HG03108 (cell line): ENCODE data around the gene GDPGP1.
"Not testable (repeated sequence)": the region's sequence is repeated elsewhere in the genome, so short reads cannot be mapped to it uniquely, and the experiment has no call there.

Experiments used
- ATAC-seq: cut with Tn5 transposase; IDR thresholded peaks from one replicate; pipeline ENCODE4 v1.9.1; 2021; ENCODE audit warnings: moderate library complexity; ENCODE audit not compliant: unreplicated experiment

GDPGP1 gene

DNA sequence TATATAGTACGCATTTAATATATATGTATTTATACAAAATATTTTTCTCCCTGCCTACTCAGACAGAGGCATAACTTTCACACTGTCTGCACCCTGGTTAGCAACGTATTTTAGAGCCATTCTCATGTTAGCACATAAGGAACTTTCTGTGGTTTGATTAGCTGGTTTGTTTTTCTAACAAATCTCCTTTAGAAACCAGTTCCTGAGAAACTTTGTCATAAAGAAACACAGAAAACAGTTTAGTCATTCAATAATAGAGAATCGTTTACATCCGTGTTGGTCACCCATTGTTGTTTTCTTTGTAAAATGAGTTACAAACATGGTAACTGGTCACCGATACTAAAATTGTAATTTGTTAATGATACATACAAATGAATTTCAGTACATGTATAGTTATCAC, 25.5 kb downstream of the GDPGP1 start:
- ATAC-seq, result peak; percentile 69

- ATAC-seq, result not testable (repeated sequence)
Observed at GRCh38 chr15:90260731-90261130, 26.7 kb downstream of the GDPGP1 start.

- ATAC-seq, result no peak
Observed at GRCh38 chr15:90261811-90262210, 27.8 kb downstream of the GDPGP1 start.

DNA sequence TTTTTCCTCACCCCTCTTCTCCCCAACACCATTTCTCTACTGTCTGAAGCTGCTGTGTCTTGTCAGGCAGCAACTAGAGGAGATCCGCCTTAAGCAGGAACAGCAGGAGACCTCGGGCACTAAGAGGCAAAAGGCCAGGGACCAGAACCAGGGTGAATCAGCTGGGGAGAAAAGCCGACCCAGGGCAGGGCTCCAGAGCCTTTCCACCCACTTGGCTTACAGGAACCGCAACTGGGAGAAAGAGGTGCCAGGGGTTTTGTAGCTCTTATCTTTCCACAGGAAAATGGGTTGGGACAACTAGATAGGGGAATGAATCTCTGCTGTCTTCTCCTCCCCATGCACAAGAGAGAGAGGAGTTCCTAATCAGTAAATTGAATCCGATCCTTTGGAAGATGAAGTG, 28.4 kb downstream of the GDPGP1 start:
- ATAC-seq, result no peak

GRCh38 chr15:90264671-90265070, 30.7 kb downstream of the GDPGP1 start:
- no peak for ATAC-seq

- peak; percentile 92 for ATAC-seq
Observed at GRCh38 chr15:90265271-90266060, 31.5 kb downstream of the GDPGP1 start, which contains the start of gene NGRN. Gene NGRN, plus strand, starts transcription at chr15:90265672. Its CDS starts 41 bp downstream, at chr15:90265713.

- ATAC-seq, result peak; percentile 2
Observed at GRCh38 chr15:90266061-90266431, 32.0 kb downstream of the GDPGP1 start.

DNA sequence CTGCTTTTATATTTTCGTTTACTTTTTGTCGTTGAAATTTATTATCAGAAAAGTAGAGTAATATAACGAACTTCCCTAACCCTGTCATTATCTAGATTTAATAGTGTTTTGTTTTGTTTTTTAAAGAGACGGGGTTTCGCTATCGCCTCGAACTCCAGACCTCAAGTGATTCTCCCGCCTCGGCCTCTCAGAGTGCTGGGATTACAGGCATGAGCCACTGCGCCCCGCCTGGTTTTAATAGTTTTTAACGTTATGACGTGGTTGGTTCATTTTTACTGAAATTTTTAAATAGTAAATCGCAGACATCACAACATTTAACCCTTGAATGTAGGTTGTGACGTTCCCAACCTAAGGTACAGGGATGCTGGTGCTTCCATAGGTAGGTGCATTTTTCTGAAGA, 32.5 kb downstream of the GDPGP1 start:
- ATAC-seq, result no peak

DNA sequence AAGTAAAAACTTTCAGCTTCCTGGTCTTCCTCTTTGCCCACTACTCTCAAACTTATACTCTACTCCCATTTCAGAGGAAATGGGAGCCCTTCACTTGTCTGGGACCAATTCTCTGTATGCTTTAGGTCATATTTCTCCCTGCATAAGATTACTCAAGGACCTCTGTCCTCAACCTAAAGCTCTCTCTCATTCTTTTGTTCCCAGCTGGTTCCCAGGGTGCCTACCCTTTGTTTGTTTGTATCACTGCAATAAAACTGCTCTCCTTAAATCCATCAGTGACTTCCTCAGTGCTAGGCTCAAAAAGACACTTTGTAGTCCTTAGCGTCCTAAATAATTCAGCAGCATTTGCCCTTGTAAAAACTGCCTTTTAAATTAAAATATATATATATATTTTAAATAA, 34.4 kb downstream of the GDPGP1 start:
- no peak for ATAC-seq

DNA sequence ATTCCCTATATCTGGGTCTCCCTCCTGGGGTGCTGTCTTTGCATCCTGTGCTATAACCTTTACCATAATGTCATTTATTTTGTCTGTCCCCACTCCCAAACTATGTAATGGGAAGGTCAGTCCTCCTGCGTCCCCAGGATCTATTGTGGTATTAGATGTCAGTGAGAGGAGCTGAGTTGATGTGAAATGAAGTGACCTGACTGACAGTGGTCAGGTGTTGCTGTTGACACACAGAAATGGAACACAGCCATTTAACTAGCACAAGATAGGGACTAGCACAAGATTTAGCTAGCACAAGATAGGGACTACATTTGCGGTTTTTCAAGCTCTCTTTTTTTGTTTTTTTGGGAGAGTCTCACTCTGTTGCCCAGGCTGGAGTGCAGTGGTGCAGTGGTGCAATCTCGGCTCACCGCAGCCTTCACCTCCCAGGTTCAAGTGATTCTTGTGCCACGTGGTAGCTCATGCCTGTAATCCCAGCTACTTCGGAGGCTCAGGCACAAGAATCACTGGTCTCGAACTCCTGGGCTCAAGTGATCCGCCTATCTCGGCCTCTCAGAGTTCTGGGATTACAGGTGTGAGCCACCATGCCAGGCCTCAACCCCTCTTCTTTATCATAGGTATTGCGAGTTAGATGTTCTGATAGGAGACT, 36.6 kb downstream of the GDPGP1 start:
- ATAC-seq, result no peak

DNA sequence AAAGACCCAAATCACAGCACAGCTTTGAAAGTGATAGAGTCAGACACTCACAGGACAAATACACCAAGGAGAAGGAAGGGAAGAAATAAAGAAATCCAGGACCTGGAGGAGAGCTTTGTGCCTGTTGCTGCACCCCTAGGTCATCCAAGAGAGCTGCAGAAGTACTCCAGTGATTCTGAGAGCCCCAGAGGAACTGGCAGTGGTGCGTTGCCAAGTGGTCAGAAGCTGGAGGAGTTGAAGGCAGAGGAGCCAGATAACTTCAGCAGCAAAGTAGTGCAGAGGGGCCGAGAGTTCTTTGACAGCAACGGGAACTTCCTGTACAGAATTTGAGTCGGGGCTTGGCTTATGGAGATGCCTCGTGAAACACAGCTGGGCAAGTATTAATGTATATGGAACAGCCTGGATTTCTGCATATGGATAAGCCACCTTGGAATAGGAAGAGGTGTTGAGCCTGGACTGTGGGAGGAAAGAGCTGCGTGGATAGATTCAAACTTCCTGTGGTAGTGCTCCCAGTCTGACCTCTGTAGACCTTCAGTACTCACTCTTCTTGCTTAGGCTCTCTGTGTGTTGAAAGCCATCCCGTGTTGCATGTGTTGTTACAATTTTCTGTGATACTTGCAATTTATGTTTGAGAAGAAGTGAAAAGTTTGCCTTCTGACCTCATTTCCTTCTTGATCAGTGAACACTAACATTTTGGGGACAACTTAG, 37.6 kb downstream of the GDPGP1 start:
- no peak for ATAC-seq

DNA sequence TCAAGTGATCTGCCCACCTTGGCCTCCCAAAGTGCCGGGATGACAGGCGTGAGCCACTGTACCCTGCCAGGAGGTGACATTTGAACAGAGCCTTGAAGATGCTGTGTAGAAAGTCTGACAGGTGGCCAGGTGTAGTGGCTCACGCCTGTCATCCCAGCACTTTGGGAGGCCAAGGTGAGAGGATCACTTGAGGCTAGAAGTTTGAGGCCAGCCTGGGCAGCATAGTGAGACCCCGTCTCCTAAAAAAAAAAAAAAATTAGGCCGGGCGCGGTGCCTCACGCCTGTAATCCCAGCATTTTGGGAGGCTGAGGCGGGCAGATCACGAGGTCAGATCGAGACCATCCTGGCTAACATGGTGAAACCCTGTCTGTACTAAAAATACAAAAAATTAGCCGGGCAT, 44.5 kb downstream of the GDPGP1 start:
- not testable (repeated sequence) for ATAC-seq

DNA sequence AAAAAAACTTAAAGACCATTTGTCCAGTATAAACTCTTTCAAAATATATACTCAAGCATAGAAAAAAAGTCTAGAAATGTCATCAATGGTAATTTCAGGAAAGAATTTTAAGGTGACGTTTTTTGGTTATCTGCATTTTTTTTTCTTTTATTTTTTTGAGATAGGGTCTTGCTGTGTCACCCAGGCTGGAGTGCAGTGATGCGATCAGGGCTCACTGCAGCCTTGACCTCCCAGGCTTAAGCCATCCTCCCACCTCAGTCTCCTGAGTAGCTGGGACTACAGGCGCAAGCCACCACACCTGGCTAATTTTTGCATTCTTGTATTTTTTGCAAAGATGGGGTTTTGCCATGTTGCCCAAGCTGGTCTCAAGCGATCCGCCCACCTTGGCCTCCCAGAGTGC, 46.7 kb downstream of the GDPGP1 start:
- ATAC-seq, result not testable (repeated sequence)

DNA sequence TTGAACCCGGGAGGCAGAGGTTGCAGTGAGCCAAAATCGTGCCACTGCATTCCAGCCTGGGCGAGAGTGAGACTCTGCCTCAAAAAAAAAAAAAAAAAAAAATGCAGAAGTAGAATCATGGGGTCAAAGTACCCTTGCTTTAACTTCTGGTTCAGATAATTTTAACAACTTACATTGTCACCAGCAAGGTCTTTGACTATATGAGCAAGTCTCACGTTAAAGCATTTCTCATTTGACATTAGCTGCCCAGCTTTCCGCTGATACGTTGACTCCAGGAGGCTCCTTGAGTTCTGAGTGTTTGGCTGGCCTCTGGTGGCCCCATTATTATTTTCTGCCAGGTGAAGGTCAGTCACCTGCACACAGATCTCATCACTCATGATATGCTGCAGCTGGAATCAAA, 47.6 kb downstream of the GDPGP1 start:
- not testable (repeated sequence) for ATAC-seq

DNA sequence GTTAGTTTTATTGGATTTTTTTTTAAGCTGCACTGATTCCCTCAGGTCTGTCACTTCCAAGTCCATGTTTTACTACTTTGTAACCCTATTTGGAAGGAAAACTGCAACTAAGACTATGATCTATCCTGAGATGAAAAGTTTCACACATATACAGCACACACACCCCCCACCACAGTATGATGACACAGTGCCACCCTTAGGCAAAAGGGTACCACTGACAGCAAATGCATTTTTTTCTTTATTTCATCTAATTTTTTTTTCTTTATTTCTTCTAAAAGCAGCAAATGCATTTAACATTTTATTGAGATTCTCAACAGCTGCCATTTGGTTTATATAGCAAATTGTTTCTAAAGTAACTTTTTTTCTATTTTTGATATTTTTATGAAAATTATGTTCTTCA, 52.7 kb downstream of the GDPGP1 start:
- ATAC-seq, result no peak

- ATAC-seq, result no peak
Observed at GRCh38 chr15:90287101-90287500, 53.1 kb downstream of the GDPGP1 start.

DNA sequence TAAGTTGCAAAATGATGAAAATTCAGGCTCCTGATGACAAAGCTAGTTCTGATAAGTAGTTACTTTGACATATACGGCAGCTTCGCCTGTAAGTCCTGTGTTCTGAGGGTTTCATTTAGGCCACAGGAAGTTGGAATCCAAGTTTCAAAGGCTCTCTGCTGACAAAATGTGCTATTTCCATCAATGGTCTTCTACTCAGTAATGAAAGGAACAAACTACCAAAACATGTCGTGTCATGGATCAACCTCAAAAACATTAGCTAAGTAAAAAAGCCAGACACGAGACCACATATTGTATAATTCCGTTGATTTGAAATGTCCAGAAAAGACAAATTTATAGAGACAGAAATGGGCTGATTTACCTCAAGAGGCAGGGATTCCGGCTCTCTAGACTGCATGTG, 53.9 kb downstream of the GDPGP1 start:
- no peak for ATAC-seq

GRCh38 chr15:90291679-90292356, 57.8 kb downstream of the GDPGP1 start:
- ATAC-seq, result no peak

DNA sequence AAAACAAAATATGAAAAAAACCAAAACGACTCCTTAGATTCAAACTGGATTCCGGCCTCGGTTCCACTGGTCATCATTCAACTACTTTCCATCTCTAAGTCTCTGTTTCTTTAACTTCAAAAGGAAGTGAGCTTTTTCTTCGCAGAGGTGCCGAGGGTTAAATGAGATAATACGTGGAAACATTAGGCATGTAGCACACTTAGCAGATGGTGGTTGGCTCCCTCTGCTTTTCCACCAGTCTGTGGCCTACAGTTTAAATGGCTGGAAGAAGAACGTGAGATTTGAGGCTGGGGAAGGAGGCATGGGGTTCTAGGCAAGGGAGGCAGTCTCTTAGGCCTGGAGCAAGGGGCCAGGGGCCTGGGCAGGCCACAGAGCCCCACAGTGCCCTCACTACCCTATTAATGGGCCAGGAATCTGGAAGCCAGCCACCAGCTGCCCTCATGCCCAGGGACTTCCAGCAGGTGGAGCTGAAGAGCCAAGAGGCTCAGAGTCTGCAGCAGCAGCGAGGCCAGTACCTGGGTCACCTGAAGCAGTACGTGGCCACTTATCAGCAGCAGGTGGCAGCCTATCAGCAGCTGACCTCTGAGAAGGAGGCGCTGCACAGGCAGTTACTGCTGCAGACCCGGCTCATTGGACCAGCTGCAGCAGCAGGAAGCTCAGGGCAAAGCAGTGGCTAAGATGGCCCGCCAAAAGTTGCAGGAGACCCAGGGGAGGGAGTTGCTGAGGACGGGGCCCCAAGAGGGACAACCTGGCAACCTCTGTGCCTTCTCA, 59.2 kb downstream of the GDPGP1 start:
- not testable (repeated sequence) for ATAC-seq

DNA sequence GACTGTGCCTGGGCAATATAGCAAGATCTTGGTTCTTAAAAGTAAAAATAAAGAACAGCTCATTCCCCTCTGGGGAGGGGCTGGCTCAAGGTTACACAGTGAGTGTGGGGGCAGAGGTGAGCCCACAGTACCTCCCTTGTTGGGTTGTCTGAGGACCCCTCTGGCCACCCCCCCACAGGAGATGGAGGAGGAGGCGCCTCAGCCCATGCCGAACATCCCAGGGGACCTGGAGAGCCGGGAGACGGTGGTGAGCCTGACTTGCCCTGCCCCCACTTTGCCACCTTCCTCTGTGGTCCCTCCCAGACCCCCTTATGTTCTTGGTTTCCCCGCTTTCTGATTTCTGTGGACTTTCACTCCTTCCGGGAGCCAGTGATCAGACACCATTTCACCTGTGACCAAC, 60.1 kb downstream of the GDPGP1 start:
- ATAC-seq, result no peak
